HUES6 (cell line): ENCODE data around the gene AMBRA1.
"Not testable (repeated sequence)": the region's sequence is repeated elsewhere in the genome, so short reads cannot be mapped to it uniquely, and the experiment has no call there.

Experiments
- H3K27ac ChIP-seq: 2 replicates; pipeline ENCODE4 v1.7.0; 2013; ENCODE audit warnings: low read depth, mild to moderate bottlenecking, low read length, inconsistent platforms
- H3K27me3 ChIP-seq: 2 replicates; pipeline ENCODE4 v1.6.1; 2013; ENCODE audit warnings: low read length; ENCODE audit not compliant: control insufficient read depth, insufficient read depth
- H3K36me3 ChIP-seq: 2 replicates; pipeline ENCODE4 v1.6.1; 2013; ENCODE audit warnings: low read length; ENCODE audit not compliant: control insufficient read depth, insufficient read depth
- H3K4me1 ChIP-seq: 2 replicates; pipeline ENCODE4 v1.6.1; 2013; ENCODE audit warnings: low read length; ENCODE audit not compliant: control insufficient read depth, insufficient read depth
- H3K4me3 ChIP-seq: 2 replicates; pipeline ENCODE4 v1.5.1; 2013; ENCODE audit warnings: low read depth, low read length
- H3K9ac ChIP-seq: one replicate; pipeline ENCODE4 v1.6.1; 2013; ENCODE audit warnings: mild to moderate bottlenecking, low read length
- H3K9me3 ChIP-seq: 2 replicates; pipeline ENCODE4 v1.6.1; 2013; ENCODE audit warnings: low read depth, low read length; ENCODE audit not compliant: control insufficient read depth, insufficient read depth

AMBRA1 gene

GRCh38 chr11:46383404-46383758 lies 210.4 kb downstream of the AMBRA1 start:
- no peak overlapping the region for H3K27ac ChIP-seq
- no peak overlapping the region for H3K9ac ChIP-seq
- peaks cover 33% of the 10 kb centered on the region for H3K27me3 ChIP-seq
- no peak overlapping the region for H3K4me3 ChIP-seq
- no peaks in the 10 kb centered on the region for H3K9me3 ChIP-seq
- peaks cover 32% of the 10 kb centered on the region for H3K4me1 ChIP-seq
- H3K36me3 ChIP-seq: peaks cover 7% of the 10 kb centered on the region; the same call in 1 of the 2 replicates

- Histone ChIP-seq H3K9me3 (no peaks in the 10 kb centered on the region), H3K4me1 (peaks cover 27% of the 10 kb centered on the region), H3K27me3 (peaks cover 28% of the 10 kb centered on the region), H3K4me3 (peak overlapping the region; percentile 95), H3K9ac (peak overlapping the region; percentile 88), H3K36me3 (peaks cover 12% of the 10 kb centered on the region), H3K27ac (no peak overlapping the region)
Observed at GRCh38 chr11:46382646-46383403, 211.0 kb downstream of the AMBRA1 start.

GRCh38 chr11:46381819-46382645 lies 211.8 kb downstream of the AMBRA1 start:
- Histone ChIP-seq H3K9ac (peak overlapping the region; percentile 88), H3K4me3 (peak overlapping the region; percentile 95), H3K27me3 (peaks cover 20% of the 10 kb centered on the region), H3K9me3 (no peaks in the 10 kb centered on the region), H3K4me1 (peaks cover 21% of the 10 kb centered on the region), H3K36me3 (peaks cover 20% of the 10 kb centered on the region), H3K27ac (peak overlapping the region; percentile 69)

- peak within 1 kb of the TSS; percentile 95 for H3K4me3 ChIP-seq
- no peaks in the 10 kb centered on the region for H3K9me3 ChIP-seq
- peaks cover 21% of the 10 kb centered on the region for H3K4me1 ChIP-seq
- H3K9ac ChIP-seq: peak within 1 kb of the TSS; percentile 88
- H3K36me3 ChIP-seq: peaks cover 27% of the 10 kb centered on the region
- peaks cover 12% of the 10 kb centered on the region; the same call in 1 of the 2 replicates for H3K27me3 ChIP-seq
- peak within 1 kb of the TSS; percentile 95 for H3K27ac ChIP-seq
Observed at GRCh38 chr11:46381048-46381818, 212.6 kb downstream of the AMBRA1 start, which contains the start of gene MDK. MDK (plus strand) TSS chr11:46381669; CDS start chr11:46382058, 389 bp downstream.

GRCh38 chr11:46380340-46381047 lies 213.3 kb downstream of the AMBRA1 start:
- peaks cover 21% of the 10 kb centered on the region for H3K4me1 ChIP-seq
- peaks cover 6% of the 10 kb centered on the region; the same call in 1 of the 2 replicates for H3K27me3 ChIP-seq
- peaks cover 34% of the 10 kb centered on the region for H3K36me3 ChIP-seq
- peak overlapping the region; percentile 81 for H3K4me3 ChIP-seq
- H3K27ac ChIP-seq: peak overlapping the region; percentile 95
- H3K9me3 ChIP-seq: no peaks in the 10 kb centered on the region
- peak overlapping the region; percentile 82 for H3K9ac ChIP-seq

- Histone ChIP-seq H3K4me3 (peak overlapping the region; percentile 81), H3K4me1 (peaks cover 21% of the 10 kb centered on the region), H3K36me3 (peaks cover 42% of the 10 kb centered on the region), H3K9ac (peak overlapping the region; percentile 57)
- H3K27ac ChIP-seq, H3K27me3 ChIP-seq, H3K9me3 ChIP-seq: not testable (repeated sequence)
Observed at GRCh38 chr11:46379482-46380293, 214.1 kb downstream of the AMBRA1 start.

- no peak overlapping the region for H3K27ac ChIP-seq
- H3K4me1 ChIP-seq: peaks cover 21% of the 10 kb centered on the region
- peaks cover 47% of the 10 kb centered on the region for H3K36me3 ChIP-seq
- no peaks in the 10 kb centered on the region for H3K27me3 ChIP-seq
- H3K4me3 ChIP-seq: peak overlapping the region; percentile 81
- peak overlapping the region; percentile 57 for H3K9ac ChIP-seq
- H3K9me3 ChIP-seq: no peaks in the 10 kb centered on the region
Observed at GRCh38 chr11:46378811-46379481, 214.9 kb downstream of the AMBRA1 start.

- Histone ChIP-seq H3K27me3 (no peaks in the 10 kb centered on the region), H3K36me3 (peaks cover 49% of the 10 kb centered on the region), H3K4me1 (peaks cover 21% of the 10 kb centered on the region), H3K9me3 (no peaks in the 10 kb centered on the region), H3K27ac (no peak overlapping the region), H3K4me3 (no peak overlapping the region), H3K9ac (no peak overlapping the region)
Observed at GRCh38 chr11:46378296-46378695, 215.5 kb downstream of the AMBRA1 start.

- Histone ChIP-seq H3K27ac (no peak overlapping the region), H3K27me3 (no peaks in the 10 kb centered on the region), H3K9me3 (no peaks in the 10 kb centered on the region), H3K4me3 (no peak overlapping the region), H3K9ac (no peak overlapping the region), H3K36me3 (peaks cover 50% of the 10 kb centered on the region), H3K4me1 (peaks cover 18% of the 10 kb centered on the region)
Observed at GRCh38 chr11:46377831-46378230, 216.0 kb downstream of the AMBRA1 start.
